ENCODE results near the gene PRKN.
"Not testable (repeated sequence)": the region's sequence is repeated elsewhere in the genome, so short reads cannot be mapped to it uniquely, and the experiment has no call there.

The PRKN gene

GRCh38 chr6:162684052-162684451, 43.5 kb downstream of the PRKN start:
- Histone ChIP-seq H3K4me3 (ENCODE audit: low read depth in 1 of 5, low read length in 5 of 5) (no peak overlapping the region), H3K4me1 (ENCODE audit: control insufficient read depth in 5 of 5, insufficient read depth in 5 of 5, low read length in 5 of 5) (peaks cover 0 to 9% (median 3%) of the 10 kb centered on the region in 5 donors), H3K36me3 (ENCODE audit: control insufficient read depth in 5 of 5, insufficient read depth in 5 of 5, low read length in 5 of 5) (no peaks in the 10 kb centered on the region), H3K27ac (ENCODE audit: low read depth, low read length) (no peak overlapping the region), H3K9me3 (ENCODE audit: control insufficient read depth in 5 of 5, low read length in 5 of 5) (no peaks in the 10 kb centered on the region), H3K9ac (ENCODE audit: low read length in 5 of 5) (no peak overlapping the region), H3K27me3 (ENCODE audit: control insufficient read depth in 5 of 5, insufficient read depth in 4 of 5, low read length in 5 of 5) (no peaks in the 10 kb centered on the region)

GRCh38 chr6:162683135-162683534, 44.4 kb downstream of the PRKN start:
- no peak overlapping the region for H3K27ac ChIP-seq (ENCODE audit: low read depth, low read length)

GRCh38 chr6:162681447-162681846, 46.1 kb downstream of the PRKN start:
- Histone ChIP-seq H3K27me3 (ENCODE audit: control insufficient read depth in 5 of 5, insufficient read depth in 4 of 5, low read length in 5 of 5) (no peaks in the 10 kb centered on the region), H3K4me3 (ENCODE audit: low read depth in 1 of 5, low read length in 5 of 5) (no peak overlapping the region), H3K9me3 (ENCODE audit: control insufficient read depth in 5 of 5, low read length in 5 of 5) (no peaks in the 10 kb centered on the region), H3K27ac (ENCODE audit: low read depth, low read length) (no peak overlapping the region), H3K9ac (ENCODE audit: low read length in 5 of 5) (no peak overlapping the region), H3K36me3 (ENCODE audit: control insufficient read depth in 5 of 5, insufficient read depth in 5 of 5, low read length in 5 of 5) (no peaks in the 10 kb centered on the region), H3K4me1 (ENCODE audit: control insufficient read depth in 5 of 5, insufficient read depth in 5 of 5, low read length in 5 of 5) (peaks cover 0 to 9% (median 3%) of the 10 kb centered on the region in 5 donors)

More at GRCh38 chr6:162683135-162683534, 44.4 kb downstream of the PRKN start:
- no peaks in the 10 kb centered on the region for H3K9me3 ChIP-seq (ENCODE audit: control insufficient read depth in 5 of 5, low read length in 5 of 5)
- no peak overlapping the region for H3K4me3 ChIP-seq (ENCODE audit: low read depth in 1 of 5, low read length in 5 of 5)
- no peak overlapping the region for H3K9ac ChIP-seq (ENCODE audit: low read length in 5 of 5)
- H3K27me3 ChIP-seq (ENCODE audit: control insufficient read depth in 5 of 5, insufficient read depth in 4 of 5, low read length in 5 of 5): no peaks in the 10 kb centered on the region
- H3K4me1 ChIP-seq (ENCODE audit: control insufficient read depth in 5 of 5, insufficient read depth in 5 of 5, low read length in 5 of 5): peaks cover 0 to 9% (median 3%) of the 10 kb centered on the region in 5 donors
- H3K36me3 ChIP-seq (ENCODE audit: control insufficient read depth in 5 of 5, insufficient read depth in 5 of 5, low read length in 5 of 5): no peaks in the 10 kb centered on the region

- Histone ChIP-seq H3K4me1 (ENCODE audit: control insufficient read depth in 5 of 5, insufficient read depth in 5 of 5, low read length in 5 of 5) (peaks cover 0 to 9% (median 3%) of the 10 kb centered on the region in 5 donors), H3K27ac (ENCODE audit: low read depth, low read length) (no peak overlapping the region), H3K4me3 (ENCODE audit: low read depth in 1 of 5, low read length in 5 of 5) (no peak overlapping the region), H3K9me3 (ENCODE audit: control insufficient read depth in 5 of 5, low read length in 5 of 5) (no peaks in the 10 kb centered on the region), H3K9ac (ENCODE audit: low read length in 5 of 5) (no peak overlapping the region), H3K36me3 (ENCODE audit: control insufficient read depth in 5 of 5, insufficient read depth in 5 of 5, low read length in 5 of 5) (no peaks in the 10 kb centered on the region), H3K27me3 (ENCODE audit: control insufficient read depth in 5 of 5, insufficient read depth in 4 of 5, low read length in 5 of 5) (no peaks in the 10 kb centered on the region)
These were observed 46.7 kb downstream of the PRKN start for GRCh38 chr6:162680871-162681270.

GRCh38 chr6:162680367-162680766, 47.2 kb downstream of the PRKN start:
- H3K4me3 ChIP-seq (ENCODE audit: low read depth in 1 of 5, low read length in 5 of 5): no peak overlapping the region
- peaks cover 0 to 9% (median 3%) of the 10 kb centered on the region in 5 donors for H3K4me1 ChIP-seq (ENCODE audit: control insufficient read depth in 5 of 5, insufficient read depth in 5 of 5, low read length in 5 of 5)
- no peak overlapping the region for H3K9ac ChIP-seq (ENCODE audit: low read length in 5 of 5)
- no peaks in the 10 kb centered on the region for H3K9me3 ChIP-seq (ENCODE audit: control insufficient read depth in 5 of 5, low read length in 5 of 5)
- H3K36me3 ChIP-seq (ENCODE audit: control insufficient read depth in 5 of 5, insufficient read depth in 5 of 5, low read length in 5 of 5): no peaks in the 10 kb centered on the region
- no peak overlapping the region for H3K27ac ChIP-seq (ENCODE audit: low read depth, low read length)
- no peaks in the 10 kb centered on the region for H3K27me3 ChIP-seq (ENCODE audit: control insufficient read depth in 5 of 5, insufficient read depth in 4 of 5, low read length in 5 of 5)

- H3K36me3 ChIP-seq (ENCODE audit: control insufficient read depth in 5 of 5, insufficient read depth in 5 of 5, low read length in 5 of 5): no peaks in the 10 kb centered on the region
- peaks cover 0 to 9% (median 3%) of the 10 kb centered on the region in 5 donors for H3K4me1 ChIP-seq (ENCODE audit: control insufficient read depth in 5 of 5, insufficient read depth in 5 of 5, low read length in 5 of 5)
- H3K9me3 ChIP-seq (ENCODE audit: control insufficient read depth in 5 of 5, low read length in 5 of 5): no peaks in the 10 kb centered on the region
- no peaks in the 10 kb centered on the region for H3K27me3 ChIP-seq (ENCODE audit: control insufficient read depth in 5 of 5, insufficient read depth in 4 of 5, low read length in 5 of 5)
- no peak overlapping the region for H3K27ac ChIP-seq (ENCODE audit: low read depth, low read length)
- no peak overlapping the region for H3K9ac ChIP-seq (ENCODE audit: low read length in 5 of 5)
- no peak overlapping the region for H3K4me3 ChIP-seq (ENCODE audit: low read depth in 1 of 5, low read length in 5 of 5)
These were observed 47.9 kb downstream of the PRKN start for GRCh38 chr6:162679681-162680080.

GRCh38 chr6:162678896-162679295, 48.7 kb downstream of the PRKN start:
- H3K36me3 ChIP-seq (ENCODE audit: control insufficient read depth in 5 of 5, insufficient read depth in 5 of 5, low read length in 5 of 5); H3K9me3 ChIP-seq (ENCODE audit: control insufficient read depth in 5 of 5, low read length in 5 of 5); H3K27ac ChIP-seq (ENCODE audit: low read depth, low read length); H3K9ac ChIP-seq (ENCODE audit: low read length in 5 of 5); H3K4me1 ChIP-seq (ENCODE audit: control insufficient read depth in 5 of 5, insufficient read depth in 5 of 5, low read length in 5 of 5); H3K4me3 ChIP-seq (ENCODE audit: low read depth in 1 of 5, low read length in 5 of 5); H3K27me3 ChIP-seq (ENCODE audit: control insufficient read depth in 5 of 5, insufficient read depth in 4 of 5, low read length in 5 of 5): not testable (repeated sequence)

- no peak overlapping the region for H3K9ac ChIP-seq (ENCODE audit: low read length in 5 of 5)
- no peaks in the 10 kb centered on the region for H3K36me3 ChIP-seq (ENCODE audit: control insufficient read depth in 5 of 5, insufficient read depth in 5 of 5, low read length in 5 of 5)
- peaks cover 0 to 1% (median 0%) of the 10 kb centered on the region in 5 donors for H3K4me1 ChIP-seq (ENCODE audit: control insufficient read depth in 5 of 5, insufficient read depth in 5 of 5, low read length in 5 of 5)
- no peaks in the 10 kb centered on the region for H3K27me3 ChIP-seq (ENCODE audit: control insufficient read depth in 5 of 5, insufficient read depth in 4 of 5, low read length in 5 of 5)
- H3K27ac ChIP-seq (ENCODE audit: low read depth, low read length): no peak overlapping the region
- H3K9me3 ChIP-seq (ENCODE audit: control insufficient read depth in 5 of 5, low read length in 5 of 5): no peaks in the 10 kb centered on the region
- no peak overlapping the region for H3K4me3 ChIP-seq (ENCODE audit: low read depth in 1 of 5, low read length in 5 of 5)
These were observed 52.1 kb downstream of the PRKN start for GRCh38 chr6:162675503-162675902.

GRCh38 chr6:162674452-162674851, 53.1 kb downstream of the PRKN start:
- Histone ChIP-seq H3K9ac (ENCODE audit: low read length in 5 of 5) (no peak overlapping the region), H3K9me3 (ENCODE audit: control insufficient read depth in 5 of 5, low read length in 5 of 5) (no peaks in the 10 kb centered on the region), H3K27ac (ENCODE audit: low read depth, low read length) (no peak overlapping the region), H3K4me1 (ENCODE audit: control insufficient read depth in 5 of 5, insufficient read depth in 5 of 5, low read length in 5 of 5) (no peaks in the 10 kb centered on the region), H3K36me3 (ENCODE audit: control insufficient read depth in 5 of 5, insufficient read depth in 5 of 5, low read length in 5 of 5) (no peaks in the 10 kb centered on the region), H3K4me3 (ENCODE audit: low read depth in 1 of 5, low read length in 5 of 5) (no peak overlapping the region), H3K27me3 (ENCODE audit: control insufficient read depth in 5 of 5, insufficient read depth in 4 of 5, low read length in 5 of 5) (no peaks in the 10 kb centered on the region)

GRCh38 chr6:162671580-162672165, 55.9 kb downstream of the PRKN start:
- Histone ChIP-seq H3K9ac (ENCODE audit: low read length in 5 of 5) (no peak overlapping the region), H3K27me3 (ENCODE audit: control insufficient read depth in 5 of 5, insufficient read depth in 4 of 5, low read length in 5 of 5) (no peaks in the 10 kb centered on the region), H3K27ac (ENCODE audit: low read depth, low read length) (no peak overlapping the region), H3K4me1 (ENCODE audit: control insufficient read depth in 5 of 5, insufficient read depth in 5 of 5, low read length in 5 of 5) (no peaks in the 10 kb centered on the region), H3K4me3 (ENCODE audit: low read depth in 1 of 5, low read length in 5 of 5) (no peak overlapping the region), H3K36me3 (ENCODE audit: control insufficient read depth in 5 of 5, insufficient read depth in 5 of 5, low read length in 5 of 5) (no peaks in the 10 kb centered on the region), H3K9me3 (ENCODE audit: control insufficient read depth in 5 of 5, low read length in 5 of 5) (no peaks in the 10 kb centered on the region)
